T follicular helper cell (primary cell): ENCODE measurements around the gene RAD51B.
"Not testable (repeated sequence)": the region's sequence is repeated elsewhere in the genome, so short reads cannot be mapped to it uniquely, and the experiment has no call there.

ENCODE experiments used
- DNase-seq: peaks from one replicate; pipeline ENCODE4 v3.0.0-alpha.2; 2020; ENCODE audit warnings: low read depth

Gene RAD51B

DNA sequence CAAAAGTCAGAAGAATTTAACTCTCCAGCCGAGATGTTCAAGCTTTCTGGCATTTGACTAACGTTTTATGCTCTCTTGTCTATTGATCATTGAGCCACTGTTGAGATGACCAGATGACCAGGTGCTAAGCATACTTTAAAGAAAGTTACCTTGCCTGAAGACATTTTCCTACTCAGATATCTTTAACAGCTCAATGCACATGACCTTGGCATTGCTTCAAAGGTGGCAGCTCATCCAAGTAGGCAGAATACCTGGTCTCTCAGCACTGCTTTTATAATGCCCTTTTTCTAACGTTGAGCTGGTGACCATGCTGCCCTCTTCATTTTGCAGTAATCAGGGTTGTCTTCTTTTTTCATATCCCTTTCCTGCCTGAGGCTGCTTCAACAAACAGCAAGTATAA lies 358.1 kb downstream of the RAD51B start:
- DNase-seq, result no peak

DNA sequence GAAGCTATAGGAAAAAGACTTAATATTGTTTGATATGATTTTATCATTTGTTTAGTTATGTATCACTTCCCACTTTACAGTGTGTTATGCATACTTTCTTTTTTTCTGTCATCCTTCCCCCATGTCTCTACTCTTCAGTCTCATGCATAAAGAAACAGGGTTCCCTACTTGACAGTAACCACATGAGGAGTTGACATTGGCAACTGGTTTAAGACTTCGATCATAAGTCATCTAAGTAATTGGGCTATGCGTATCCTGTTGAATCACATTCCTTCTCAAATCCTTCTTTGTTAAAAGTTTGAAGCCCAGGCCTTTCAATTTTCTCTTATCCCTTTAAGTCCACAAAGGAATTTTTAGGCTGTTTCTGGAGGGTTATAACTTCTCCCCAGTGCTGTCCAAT lies 358.7 kb downstream of the RAD51B start:
- DNase-seq, result no peak

DNA sequence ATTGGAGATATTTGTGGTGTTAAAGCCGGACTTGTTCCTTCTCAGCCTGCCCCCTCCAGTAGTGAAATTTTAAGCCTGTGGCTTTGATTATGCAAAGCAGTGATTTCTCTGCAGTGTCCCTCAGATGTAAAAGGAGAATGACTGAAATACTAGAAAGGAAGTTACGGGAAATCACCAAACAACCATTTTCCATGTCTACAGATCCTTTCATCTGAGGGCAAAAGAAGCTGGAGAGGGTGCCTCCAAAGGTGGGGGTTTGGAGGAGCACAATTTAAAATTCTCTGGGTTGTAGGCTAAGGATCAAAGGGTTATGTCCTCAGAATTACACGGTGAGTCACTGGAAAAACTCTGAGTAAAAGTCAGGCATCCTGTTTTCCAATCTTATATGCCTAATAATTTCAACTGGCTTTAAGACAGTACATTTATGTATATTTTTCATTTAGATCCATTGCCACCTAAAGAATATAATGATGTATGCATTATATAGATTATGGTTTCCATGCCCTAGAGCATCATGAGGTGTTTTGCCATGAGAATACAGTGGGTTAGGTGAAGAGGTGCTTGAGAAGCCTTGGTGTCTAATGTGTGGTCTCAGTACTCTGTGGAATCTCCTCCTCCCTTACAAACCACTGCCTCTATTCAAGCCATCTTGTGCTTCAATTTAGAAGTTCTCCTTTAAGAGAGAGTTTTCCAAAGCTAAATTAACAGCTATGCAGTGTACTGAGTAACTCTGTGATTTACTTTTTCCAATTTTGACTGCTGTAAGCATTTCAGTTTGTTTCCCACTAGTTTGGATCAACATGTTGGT lies 362.1 kb downstream of the RAD51B start:
- DNase-seq, result no peak

DNA sequence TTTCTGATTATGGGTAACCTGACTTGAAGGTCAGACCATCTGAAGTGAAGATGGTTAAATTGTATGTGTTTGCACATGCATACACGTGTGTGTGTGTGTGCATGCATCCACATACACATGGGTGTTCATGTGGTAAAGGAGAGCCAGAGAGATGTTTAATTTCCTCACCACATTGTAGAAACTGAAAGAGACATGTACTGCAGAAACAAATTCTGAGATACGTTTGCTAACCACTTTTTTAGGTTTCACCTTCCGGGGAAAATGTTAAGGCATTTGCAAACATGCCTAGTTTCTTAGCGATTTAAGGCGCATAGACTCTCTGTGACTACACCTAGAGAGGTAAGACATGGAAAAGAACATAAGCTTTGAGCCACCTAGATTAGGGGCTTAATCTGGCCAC lies 362.9 kb downstream of the RAD51B start:
- DNase-seq, result no peak

DNA sequence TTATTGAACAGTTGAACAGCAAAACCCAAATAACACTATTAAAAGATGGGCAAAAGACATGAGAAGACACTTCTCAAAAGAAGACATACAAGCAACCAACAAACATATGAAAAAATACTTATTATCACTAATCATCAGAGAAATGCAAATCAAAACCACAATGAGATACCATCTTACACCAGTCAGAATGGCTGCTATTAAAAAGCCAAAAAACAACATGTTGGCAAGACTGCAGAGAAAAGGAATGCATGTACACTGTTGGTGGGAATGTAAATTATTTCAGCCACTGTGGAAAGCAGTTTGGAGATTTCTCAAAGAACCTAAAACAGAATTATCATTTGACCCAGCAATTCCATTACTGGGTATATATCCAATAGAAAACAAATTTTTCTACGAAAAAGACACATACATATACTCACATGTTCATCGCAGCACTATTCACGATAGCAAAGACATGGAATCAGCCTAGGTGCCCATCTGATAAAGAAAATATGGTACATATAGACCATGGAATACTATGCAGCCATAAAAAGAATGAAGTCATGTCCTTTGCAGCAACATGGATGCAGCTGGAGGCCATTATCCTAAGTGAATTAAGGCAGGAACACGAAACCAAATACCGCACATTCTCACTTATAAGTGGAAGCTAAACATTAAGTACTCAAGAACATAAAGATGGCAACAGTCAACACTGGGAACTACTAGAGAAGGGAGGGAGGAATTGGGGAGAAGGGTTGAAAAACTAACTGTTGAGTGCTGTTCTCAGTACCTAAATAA lies 367.1 kb downstream of the RAD51B start:
- DNase-seq, result not testable (repeated sequence)

DNA sequence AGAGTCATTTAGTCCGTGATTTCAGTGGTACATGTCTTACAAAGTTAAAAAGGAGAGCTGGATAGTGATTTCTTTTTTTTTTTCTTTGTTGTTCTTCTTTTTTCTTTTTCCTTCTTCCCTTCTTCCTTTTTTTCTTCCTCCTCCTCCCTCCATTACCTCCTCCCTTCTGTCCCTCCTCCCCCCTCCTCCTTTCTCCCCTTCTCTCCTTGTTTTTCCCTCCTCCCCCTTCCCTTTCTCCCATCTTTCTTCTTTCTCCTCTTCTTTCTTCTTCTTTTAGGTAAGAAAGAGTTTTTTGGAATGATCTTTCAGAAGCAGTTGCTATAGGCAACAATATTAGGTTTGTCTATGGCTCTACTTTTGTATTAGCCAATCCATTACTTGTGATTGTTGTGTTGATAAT lies 368.6 kb downstream of the RAD51B start:
- DNase-seq, result no peak

DNA sequence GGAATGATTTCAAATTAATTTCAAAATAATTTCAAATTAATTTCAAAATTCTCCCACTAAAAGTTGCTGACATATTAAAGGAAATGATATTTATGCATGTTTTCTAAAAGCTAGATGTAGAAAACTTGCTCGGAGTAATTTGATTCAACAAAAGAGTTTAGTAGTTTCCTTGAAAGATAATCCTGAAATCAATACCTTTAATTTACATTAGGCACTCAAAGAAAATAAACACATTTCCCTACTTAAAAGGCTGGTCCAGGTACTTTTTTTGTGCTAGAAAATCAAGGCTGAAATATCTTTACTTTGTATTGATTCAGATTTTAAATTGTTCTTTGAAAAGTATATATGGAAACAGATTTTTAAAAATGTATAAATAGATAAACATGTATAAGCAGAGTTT lies 370.5 kb downstream of the RAD51B start:
- no peak for DNase-seq

DNA sequence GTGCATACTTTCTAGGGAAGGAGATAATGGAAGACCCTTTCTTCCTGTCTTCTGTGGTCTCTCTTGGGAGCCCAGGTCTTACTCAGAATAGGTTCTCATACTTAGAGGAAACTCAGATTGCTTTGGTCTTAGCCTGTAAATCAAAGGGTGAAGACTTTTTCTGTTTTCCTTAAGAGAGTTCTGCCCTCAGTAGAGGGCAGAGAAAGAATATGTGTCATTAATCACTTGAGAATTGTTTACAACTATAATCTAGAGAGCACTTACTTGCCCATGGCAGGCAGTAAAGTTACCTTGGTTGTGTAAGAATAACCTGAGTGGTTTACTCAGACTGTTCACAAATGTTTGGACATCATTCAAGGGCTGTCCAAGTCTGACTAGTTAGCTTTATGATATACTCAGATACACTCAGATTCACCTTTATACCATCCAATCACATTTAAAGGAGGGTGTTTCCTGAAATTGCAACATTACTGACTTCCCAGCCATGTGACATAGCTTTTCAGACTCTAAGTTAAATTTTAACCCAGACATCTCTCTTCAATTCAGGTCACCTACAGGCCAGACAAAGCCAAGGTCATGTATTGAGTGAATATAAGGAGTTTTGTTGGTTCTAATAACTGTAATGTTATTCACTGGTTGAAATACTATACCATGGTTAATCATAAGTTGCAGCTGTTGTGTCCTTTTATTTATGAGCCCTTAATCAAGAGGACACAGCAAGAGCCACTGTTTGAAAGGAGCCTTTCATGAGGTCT lies 372.2 kb downstream of the RAD51B start:
- no peak for DNase-seq

DNA sequence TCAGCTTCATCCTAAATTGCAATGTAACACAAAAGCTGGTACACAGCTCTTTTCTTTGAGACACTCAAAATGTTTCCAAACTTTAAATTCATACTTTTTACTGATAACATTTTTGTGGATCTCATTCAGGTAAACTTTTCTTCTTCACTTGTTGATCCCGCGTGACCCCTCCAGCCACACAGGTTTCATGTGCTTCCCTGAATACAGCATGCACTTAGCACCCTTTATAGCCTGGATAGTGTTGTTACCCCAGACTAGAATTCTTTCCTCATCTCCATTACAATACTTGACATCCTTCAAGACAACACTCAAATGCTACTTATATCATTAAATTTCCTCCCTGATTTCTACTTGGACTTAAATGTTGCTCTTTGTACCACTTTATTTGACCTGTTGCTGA lies 373.4 kb downstream of the RAD51B start:
- DNase-seq, result no peak

DNA sequence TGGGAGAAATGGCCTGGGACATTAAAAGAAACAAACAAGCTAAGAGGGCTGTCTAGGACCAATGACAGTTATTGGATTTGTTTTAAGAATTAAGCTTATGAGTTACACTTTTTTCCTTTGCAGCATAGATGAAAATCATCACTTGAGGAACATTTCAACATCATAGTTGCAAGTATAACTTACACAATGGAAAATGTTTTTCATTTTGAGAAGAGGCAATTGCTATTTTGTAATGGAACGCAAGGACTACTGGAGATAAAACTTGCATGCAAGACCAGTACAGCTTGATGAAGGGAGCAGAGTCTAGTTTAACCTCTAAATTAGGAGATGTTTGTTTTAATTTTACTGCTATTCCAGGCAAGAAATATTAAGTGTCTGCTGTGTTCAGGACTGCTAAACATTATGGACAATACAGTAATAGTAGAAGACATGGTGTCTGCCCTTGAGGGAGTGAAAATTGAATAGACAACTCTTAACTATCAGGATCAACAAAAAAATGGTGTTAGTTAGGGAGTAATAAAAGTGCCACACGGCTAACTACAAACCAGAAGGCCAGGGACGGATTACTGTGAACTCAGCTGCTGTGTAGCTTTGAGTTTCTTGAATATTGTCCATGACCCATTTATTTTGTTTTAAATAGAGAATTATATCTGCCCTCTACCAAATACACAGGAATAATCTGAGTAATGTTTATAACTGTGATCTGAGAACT lies 374.5 kb downstream of the RAD51B start:
- DNase-seq, result no peak

DNA sequence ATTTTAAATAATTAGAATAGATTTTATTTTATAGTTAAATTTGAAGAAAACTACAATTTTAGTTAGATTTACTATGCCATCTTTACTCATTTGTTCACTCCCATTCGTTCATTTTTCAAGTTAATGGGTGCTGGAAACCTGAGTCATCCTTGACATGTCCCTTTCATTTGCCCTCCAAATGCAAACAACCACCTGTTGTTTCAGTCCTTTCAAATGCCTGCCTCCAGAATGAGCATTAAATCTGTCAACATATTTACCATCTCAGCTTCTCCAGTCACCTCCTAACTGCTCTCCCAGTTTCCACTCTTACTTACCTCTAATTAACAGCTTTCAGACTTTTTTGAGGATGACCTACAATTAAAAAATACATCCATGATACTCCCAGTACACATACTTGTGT lies 375.5 kb downstream of the RAD51B start:
- no peak for DNase-seq

DNA sequence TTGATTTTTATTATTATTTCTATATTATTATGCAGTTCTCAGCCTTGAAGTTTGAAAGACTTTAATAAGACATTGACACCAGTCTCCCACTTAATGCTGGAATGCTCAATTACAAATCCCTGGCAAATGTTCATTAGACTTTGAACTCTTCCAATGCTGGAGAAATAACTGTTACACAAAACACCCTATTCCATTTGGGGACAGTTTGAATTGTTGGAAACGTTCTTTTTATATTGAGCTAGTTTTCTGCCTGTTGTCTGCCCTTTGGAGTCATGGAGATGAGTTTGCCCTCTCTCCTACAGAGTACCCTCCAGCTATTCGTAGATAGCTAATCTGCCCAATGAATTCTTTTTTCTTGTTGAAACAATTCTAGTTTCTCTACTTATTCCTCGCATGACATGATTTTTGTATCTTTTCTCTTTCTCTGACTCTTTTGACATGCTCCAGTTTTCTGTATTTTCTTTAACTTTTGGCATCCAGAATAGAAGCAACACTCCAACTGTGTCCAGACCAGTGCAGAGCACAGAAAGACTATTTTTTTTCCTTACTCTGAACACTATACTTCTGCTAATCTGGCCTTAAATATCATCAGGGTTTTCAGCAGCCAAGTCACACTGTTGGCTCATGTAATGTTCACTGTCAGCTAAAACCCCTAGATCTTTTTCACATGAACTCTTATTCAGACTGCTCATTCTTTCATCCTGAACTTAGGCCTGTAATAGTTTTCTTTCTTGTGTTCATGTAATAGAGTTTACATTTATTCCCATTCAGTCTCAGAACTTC lies 379.3 kb downstream of the RAD51B start:
- DNase-seq, result no peak

DNA sequence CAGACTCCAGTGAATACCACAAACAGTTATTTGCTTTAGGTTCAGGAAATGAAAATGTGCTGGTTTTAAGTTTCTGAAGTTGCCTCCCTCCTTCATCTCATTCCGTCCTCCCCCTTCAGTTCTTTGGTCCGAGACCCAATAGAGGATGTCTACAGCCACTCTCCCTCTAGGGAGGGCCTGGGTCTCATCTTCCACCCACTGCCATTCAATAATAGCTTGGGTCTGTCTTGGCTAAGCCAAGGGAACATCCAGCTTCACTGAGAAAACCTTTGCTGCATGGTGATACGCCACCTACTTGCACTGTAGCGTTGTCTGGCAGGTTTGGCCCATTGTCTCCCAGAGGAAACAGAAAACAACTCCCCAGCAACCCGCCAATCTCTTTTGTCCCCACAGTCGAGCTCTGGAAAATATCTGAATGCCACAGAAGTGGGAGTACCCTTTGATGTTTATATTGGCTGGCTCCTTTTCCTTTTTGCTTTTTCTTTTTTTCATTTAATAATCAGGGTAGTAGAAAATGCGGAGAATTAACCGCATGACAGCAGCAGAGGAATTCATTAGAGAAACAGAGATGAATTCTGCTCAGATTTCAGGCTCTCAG lies 380.1 kb downstream of the RAD51B start:
- no peak for DNase-seq

DNA sequence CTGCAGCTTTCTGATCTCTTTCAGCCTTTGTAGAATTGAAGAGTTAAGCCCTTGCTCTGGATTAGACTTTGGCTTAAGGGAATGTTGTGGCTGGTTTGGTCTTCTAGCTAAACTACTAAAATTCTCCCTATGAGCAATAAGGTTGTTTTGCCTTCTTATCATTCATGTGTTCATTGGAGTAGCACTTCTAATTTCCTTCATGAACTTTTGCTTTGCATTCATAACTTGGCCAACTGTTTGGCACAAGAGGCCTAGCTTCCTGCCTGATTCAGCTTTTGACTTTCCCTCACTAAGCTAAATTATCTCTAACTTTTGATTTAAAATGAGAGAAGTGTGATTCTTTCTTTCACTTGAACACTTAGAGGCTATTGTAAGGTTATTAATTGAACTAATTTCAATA lies 384.3 kb downstream of the RAD51B start:
- no peak for DNase-seq

DNA sequence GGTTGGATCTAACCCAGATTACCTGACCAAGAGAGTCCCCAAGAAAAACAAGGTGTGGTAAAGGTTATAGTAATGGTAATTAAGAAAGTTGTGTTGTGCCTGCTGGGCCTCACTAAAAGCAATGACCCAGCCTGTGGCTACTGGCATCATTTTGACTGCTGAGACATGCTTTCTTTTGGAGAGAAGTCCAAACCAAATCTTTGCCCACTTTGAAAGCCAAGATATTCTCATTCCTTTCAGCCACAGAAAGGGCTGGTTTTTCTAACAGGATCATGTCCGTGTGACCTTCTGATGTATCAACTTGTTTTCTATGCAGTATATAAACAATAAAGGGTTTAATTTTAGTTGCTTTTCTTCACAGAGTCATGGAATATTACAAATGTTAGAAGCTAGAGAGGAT lies 388.6 kb downstream of the RAD51B start:
- no peak for DNase-seq

DNA sequence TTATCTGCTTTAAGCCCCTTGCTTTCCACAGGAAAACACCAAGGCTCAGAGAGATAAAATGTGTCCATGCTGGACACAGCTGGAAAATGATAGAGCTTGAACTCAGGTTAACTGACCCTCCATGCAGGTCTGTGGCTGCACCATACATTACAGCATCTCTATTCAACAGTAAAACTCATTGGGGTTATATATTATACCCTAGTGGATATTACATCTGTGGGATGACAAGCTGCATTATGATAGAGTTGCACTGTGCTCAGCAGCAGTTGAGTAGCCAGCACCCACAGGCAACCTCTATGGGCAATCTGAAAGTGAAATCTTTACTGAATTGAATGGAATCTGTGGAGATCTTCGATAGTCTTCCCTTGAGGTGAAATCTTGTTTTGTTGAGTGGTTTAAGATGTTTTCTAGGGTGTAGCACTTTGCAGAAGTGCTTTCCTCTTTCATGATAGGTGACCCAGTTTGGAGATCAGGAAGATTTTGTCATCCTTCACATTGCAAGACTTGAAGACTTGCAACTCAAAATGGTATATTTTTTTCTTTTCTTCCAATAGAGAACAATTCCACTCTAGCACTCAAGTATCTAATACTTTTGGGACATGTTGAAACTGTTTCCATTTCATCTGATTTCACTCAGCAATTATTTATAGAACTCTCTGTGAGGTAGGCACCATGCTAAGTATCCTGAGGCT lies 389.2 kb downstream of the RAD51B start:
- no peak for DNase-seq

DNA sequence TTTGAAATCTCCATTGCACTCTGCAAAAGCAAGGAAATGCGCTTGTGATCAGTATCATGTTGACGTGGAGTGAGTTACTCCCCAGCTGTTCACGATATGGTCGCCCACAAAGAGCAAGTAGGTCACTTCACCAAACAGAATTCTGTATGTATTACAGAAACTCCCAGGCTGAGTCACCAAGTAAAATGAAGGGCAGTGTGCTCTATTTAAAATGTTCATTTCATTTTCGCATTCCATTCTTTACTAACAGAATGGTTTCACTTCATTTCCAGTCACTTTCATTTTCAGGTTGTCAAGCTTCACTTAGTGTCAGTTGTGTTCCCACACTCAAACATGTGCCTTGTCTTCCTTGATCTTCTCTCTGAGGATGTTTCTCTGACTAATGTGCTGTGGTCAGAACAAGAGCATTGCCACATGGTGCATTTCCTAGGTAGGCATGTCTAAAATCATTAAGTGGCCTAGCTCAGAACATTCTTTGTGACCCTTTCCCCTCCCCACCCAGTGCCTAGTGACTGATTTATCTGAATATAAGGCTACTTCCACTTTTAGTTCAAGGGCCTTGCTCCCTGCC lies 391.2 kb downstream of the RAD51B start:
- DNase-seq, result no peak

DNA sequence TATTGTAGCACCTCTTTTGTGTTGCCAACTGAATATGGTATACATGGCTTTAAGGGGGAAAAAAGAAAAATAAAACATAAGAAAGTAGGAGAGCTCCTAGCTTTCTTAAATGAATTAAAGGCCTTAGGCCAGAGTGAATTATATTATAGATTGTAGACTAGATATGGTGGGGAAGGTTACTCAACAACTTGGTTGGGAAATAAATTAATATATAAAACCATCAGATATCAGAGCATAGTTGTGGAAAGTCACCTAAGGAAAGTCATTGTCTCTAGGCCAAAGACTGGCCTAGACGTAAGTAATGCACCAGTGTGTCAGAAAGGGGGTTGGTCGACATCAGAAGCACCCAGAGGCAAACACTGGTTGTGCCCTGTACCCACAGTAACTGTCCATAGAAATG lies 391.8 kb downstream of the RAD51B start:
- DNase-seq, result no peak

DNA sequence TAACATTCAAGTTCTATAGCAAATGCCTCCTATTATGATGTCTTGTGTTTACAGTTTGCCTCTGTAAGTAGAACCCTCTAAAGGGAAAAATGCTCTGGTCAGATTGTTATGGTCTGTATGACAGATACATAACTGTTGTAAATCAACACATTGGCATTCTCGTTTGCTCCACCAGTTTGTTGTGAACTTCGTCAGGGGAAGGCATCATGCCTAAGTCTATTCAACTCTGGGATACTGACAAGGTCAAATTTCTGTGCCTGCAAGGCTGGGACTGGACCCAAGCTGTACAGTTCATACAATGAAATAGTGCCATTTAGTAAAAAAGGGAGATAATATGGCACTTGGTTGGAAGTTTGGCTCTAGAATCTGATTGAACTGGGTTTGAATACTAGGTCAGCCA lies 392.3 kb downstream of the RAD51B start:
- no peak for DNase-seq

DNA sequence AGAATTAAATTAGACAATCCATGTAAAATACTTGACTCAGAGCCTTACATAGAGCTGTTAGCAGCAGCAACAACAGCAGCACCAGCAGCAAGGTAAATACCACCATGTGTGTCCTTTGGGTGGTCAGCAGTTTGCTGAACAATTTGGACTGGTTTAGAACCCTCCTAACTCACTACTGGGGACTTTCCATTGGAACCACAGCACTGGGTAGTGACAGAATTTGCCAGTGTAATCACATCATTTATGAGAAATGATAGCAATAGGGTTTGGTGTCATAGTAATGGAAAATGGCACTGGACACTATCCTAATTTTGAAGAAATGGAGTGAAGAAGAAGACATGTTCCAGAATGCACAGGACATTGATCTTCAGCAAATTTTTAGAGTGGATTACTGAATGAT lies 392.8 kb downstream of the RAD51B start:
- no peak for DNase-seq
